Astrocyte of the spinal cord (primary cell): ENCODE measurements around the gene COA8.

Experiments used
- DNase-seq: peaks from one replicate; pipeline ENCODE4 v3.0.0; 2011; ENCODE audit warnings: low read depth, low spot score
- H3K4me3 ChIP-seq: 2 replicates; pipeline ENCODE4 v1.5.1; 2011; ENCODE audit warnings: low read depth, mild to moderate bottlenecking, low read length, moderate library complexity
- in situ Hi-C: cut with HindIII; loops from 2 replicates; pipeline ENCODE4 v1.10.0; 2017; ENCODE audit warnings: low sequenced_read_pairs
- TF ChIP-seq, protein P1 (sequence below): IDR thresholded peaks from 2 replicates; pipeline ENCODE4 v1.5.1; 2012; ENCODE audit warnings: low read depth, mild to moderate bottlenecking, low read length, inconsistent platforms

COA8 gene

DNA sequence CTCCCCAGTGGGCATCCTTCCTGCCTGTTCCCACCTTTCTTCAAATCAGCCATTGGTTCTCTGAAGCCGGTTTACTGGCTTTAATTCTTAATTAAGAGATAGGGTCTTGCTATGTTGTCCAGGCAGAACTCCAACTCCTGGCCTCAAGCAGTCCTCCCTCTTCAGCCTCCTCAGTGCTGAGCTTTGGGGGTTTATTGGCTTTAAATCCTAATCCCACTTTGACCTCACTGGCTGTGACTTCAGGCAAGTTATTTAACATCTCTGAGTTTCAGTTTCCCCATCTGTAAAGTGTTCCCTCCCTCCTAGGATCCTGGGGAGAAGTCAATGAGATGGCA lies 35.9 kb upstream of the COA8 start:
- in situ Hi-C loops, result no loop called here
- no peak overlapping the region for H3K4me3 ChIP-seq
- TF ChIP-seq, protein P1, sequence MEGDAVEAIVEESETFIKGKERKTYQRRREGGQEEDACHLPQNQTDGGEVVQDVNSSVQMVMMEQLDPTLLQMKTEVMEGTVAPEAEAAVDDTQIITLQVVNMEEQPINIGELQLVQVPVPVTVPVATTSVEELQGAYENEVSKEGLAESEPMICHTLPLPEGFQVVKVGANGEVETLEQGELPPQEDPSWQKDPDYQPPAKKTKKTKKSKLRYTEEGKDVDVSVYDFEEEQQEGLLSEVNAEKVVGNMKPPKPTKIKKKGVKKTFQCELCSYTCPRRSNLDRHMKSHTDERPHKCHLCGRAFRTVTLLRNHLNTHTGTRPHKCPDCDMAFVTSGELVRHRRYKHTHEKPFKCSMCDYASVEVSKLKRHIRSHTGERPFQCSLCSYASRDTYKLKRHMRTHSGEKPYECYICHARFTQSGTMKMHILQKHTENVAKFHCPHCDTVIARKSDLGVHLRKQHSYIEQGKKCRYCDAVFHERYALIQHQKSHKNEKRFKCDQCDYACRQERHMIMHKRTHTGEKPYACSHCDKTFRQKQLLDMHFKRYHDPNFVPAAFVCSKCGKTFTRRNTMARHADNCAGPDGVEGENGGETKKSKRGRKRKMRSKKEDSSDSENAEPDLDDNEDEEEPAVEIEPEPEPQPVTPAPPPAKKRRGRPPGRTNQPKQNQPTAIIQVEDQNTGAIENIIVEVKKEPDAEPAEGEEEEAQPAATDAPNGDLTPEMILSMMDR, result no peak
- no peak for DNase-seq

DNA sequence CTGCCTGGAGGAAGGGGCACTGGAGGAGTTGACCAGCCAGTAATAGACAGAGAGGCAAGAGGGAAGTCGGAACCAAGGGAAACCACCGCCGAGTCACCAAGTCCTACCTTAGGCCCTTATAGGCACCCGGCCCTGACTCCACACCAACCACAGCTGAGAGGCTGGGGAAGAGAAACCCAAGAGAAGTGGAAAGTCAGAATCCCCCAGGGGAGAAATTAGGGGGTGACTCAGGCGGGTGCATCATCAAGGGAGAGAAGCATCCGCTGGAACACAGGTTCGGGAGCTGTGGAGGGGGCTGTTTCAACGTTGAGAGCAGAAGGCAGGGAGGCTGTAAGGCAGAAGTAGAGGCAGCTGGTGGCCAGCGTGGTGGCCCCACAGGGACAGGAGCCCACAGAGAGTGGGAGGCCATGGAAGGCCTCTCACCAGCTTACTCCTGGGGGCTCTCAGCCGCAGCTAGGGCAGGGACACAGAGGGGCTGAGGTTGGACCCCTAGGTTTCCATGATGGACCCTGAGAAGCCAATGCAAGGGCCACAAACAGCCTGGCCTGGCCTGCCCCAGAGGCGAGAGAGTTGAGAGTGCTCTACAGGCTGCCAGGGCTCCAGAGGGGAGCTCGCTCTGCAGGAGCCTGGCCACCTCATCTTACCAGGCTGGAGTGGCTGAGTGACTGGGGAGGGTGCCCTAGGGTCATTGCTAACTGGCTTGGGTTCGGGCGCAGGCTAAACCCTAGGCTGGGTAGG lies 35.2 kb upstream of the COA8 start:
- no peak for DNase-seq
- in situ Hi-C loops, result no loop called here
- TF ChIP-seq, protein P1, result no peak
- no peak overlapping the region for H3K4me3 ChIP-seq

DNA sequence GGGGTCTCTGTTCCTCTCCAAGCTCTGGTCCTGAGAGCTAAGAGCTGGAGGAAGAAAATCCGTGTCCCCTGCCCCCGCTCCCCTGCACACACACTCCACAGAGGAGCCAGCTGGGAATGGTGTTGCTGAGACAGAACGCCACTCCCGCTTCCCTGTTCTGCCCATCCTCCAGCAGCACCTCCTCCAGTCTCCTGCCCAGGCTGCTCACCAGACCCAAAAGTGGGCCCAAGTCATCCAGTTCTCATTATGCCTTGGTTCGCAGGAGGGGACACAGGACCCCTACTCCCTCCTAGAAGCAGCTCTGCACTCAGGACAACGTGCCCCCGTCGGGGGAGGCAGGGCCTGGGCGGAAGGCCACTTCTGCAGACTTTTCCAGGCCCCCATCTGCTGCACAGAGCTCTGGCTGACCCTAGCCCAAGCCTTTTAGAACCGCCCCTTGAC lies 34.6 kb upstream of the COA8 start:
- in situ Hi-C loops, result no loop called here
- H3K4me3 ChIP-seq, result peak overlapping the region; percentile 92
- TF ChIP-seq, protein P1, result no peak
- DNase-seq, result no peak

DNA sequence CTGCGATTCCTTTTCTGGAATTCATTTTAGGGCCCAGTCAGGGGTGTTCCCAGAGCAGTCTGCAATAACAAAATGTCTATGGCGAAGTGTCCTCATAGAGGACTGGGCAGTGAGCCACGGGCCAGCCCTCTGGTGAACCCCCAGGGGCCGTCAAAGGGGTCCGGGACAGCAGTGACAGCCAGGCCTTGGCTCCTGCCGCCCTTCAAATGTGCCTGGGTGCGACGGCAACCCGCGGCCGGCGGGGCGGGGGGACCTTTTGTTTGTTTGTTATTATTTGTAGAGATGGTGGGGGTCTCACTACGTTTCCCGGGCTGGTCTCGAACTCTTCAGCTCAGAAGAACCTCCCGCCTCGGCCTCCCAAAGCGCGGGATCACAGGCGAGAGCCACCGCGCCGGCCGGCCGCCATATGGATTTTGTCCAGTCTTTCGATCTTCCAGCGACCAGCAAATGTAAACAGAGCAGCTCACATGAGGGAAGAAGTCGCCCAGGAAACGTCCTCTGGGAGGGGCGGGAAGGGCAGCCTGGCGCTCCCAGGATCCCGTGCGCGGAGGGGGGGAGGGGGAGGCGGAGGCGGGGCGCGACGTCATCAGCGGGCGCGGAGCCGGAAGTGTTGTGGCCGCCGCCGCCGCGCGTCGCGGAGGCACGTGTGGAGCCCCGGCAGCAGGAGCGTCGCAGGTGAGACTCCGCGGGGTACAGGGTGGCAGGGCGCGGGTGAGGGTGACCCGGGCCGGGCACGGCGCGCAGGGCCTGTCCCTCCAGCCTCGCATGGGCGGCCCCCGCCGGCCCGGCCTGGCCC lies 34.0 kb upstream of the COA8 start, which contains the start of gene TRMT61A:
TSS of gene TRMT61A (plus strand) at position 610 of the 796 bp plus-strand sequence. CDS start 783 bp downstream, outside the sequence.
- DNase-seq, result peak; percentile 88
- in situ Hi-C loops, result no loop called here
- H3K4me3 ChIP-seq, result peak within 1 kb of the TSS; percentile 92
- TF ChIP-seq, protein P1, result no peak

DNA sequence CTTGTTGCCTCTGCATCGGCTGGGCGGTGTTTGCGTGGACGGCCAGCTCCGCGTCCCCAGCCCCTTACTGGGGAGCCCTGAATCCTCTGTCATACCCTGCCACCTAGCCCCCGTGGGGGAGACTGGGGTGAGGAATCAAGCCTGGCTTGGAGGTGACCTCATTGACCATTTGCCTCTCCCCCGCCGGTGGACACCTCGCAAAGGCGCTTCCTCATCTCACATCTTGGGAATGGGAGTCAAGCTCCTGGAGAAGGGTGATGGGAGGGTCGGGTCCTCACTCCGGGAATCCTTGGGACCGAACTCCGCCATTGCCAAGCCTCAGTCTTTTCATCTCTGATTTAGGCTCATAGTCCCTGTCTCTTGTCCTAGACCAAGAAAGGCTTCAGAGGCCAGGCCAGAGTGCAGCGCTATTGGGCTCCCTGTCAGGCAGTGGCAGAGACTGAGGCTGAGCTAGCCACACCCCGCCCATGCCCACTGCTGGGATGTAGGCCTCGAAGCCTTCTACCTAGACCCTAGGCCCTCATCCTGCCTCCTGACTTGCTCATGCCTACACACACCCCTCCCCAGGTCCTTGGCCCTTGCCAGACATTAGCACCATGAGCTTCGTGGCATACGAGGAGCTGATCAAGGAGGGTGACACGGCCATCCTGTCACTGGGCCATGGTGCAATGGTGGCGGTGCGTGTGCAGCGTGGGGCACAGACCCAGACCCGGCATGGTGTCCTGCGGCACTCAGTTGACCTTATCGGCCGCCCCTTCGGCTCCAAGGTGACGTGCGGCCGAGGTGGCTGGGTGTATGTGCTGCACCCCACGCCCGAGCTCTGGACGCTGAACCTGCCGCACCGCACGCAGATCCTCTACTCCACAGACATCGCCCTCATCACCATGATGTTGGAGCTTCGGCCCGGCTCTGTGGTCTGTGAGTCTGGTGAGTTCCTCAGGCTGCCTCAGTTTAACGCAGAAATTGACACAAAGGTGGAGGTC lies 33.1 kb upstream of the COA8 start:
- in situ Hi-C loops, result no loop called here
- DNase-seq, result no peak
- TF ChIP-seq, protein P1, result no peak
- peak overlapping the region; percentile 92 for H3K4me3 ChIP-seq

DNA sequence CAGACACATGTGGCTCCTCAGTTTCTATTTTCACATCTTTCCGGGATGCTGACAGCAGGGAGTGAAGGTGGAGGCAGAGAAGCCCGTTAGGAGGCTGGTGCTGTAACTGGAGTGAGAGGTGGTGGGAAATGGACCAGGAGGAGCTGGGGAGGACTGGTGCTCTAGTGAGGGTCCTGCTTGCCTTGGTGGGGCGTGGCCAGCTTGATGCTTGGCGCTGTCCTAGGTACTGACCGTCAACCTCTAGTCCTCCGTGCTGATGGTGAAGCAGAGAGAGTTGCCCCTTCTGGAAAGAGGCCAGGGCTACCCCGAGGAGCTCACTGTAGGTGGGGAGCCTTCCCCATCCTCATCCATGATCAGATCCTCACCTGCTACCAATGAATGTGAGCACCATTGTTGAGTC lies 32.4 kb upstream of the COA8 start:
- TF ChIP-seq, protein P1, result no peak
- DNase-seq, result no peak
- in situ Hi-C loops, result no loop called here
- peak overlapping the region; percentile 92 for H3K4me3 ChIP-seq
